Measurements from ENCODE around the gene MAGI2. TPM values are rescaled to one million over a fixed set of nuclear protein-coding genes. Genes with fewer than 3 reads are reported as not detected.

The MAGI2 gene
- total RNA-seq, 1 experiment from 2014 or later: 14.3 TPM

GRCh38 chr7:79312022-79312421, 141.4 kb downstream of the MAGI2 start:
- Histone ChIP-seq H3K23me2 (ENCODE audit: insufficient read length, low read depth, low read length, poor library complexity, severe bottlenecking) (no peaks in the 10 kb centered on the region), H4K8ac (replicated peaks; ENCODE audit: insufficient read length, low read depth, low read length) (no peak overlapping the region), H3K23ac (ENCODE audit: insufficient read length, low read depth, low read length) (no peak overlapping the region), H2BK5ac (ENCODE audit: insufficient read length, low read length) (no peak overlapping the region), H3K56ac (ENCODE audit: insufficient read length, low read depth, low read length) (no peak overlapping the region), H3K4me2 (ENCODE audit: insufficient read depth, insufficient read length, low read length) (no peak overlapping the region), H3K9me3 (ENCODE audit: control insufficient read depth, low read depth, low read length) (no peaks in the 10 kb centered on the region), H2AFZ (ENCODE audit: low read length) (no peak overlapping the region), H4K5ac (ENCODE audit: insufficient read length, low read depth, low read length) (no peak overlapping the region), H3K79me2 (ENCODE audit: insufficient read depth, low read length) (no peaks in the 10 kb centered on the region), H3K4ac (ENCODE audit: low read depth, low read length) (no peak overlapping the region), H2BK12ac (ENCODE audit: insufficient read length, low read depth, low read length) (no peak overlapping the region), H3T11ph (ENCODE audit: low read length) (no peak overlapping the region), H3K18ac (ENCODE audit: insufficient read length, low read depth, low read length) (no peak overlapping the region), H2BK120ac (ENCODE audit: low read depth, low read length, poor library complexity, severe bottlenecking) (no peak overlapping the region), H3K4me1 (ENCODE audit: insufficient read depth, low read length) (no peaks in the 10 kb centered on the region), H3K27me3 (ENCODE audit: insufficient read depth, low read length) (no peaks in the 10 kb centered on the region), H3K79me1 (ENCODE audit: insufficient read depth, low read depth, low read length, poor library complexity, severe bottlenecking) (no peaks in the 10 kb centered on the region), H4K91ac (ENCODE audit: insufficient read length, low read depth, low read length) (no peak overlapping the region), H4K20me1 (ENCODE audit: control insufficient read depth, insufficient read depth, insufficient read length) (no peaks in the 10 kb centered on the region), H2BK15ac (ENCODE audit: low read depth, low read length) (no peak overlapping the region), H3K9ac (ENCODE audit: extremely low read depth, insufficient read length, low read length) (no peak overlapping the region), H3K14ac (ENCODE audit: insufficient read depth, low read length) (no peak overlapping the region), H3K27ac (ENCODE audit: insufficient read length, low read depth, low read length) (no peak overlapping the region), H2AK5ac (ENCODE audit: insufficient read length, low read length) (no peak overlapping the region), H2BK20ac (ENCODE audit: low read depth, low read length, poor library complexity, severe bottlenecking) (no peak overlapping the region)
- H3K27me3 Mint-ChIP-seq (ENCODE audit: low read depth): no peaks in the 10 kb centered on the region
- TF ChIP-seq CTCF (conservative IDR thresholded peaks at IDR 0.05): no peak
- no peak overlapping the region for H3K27ac Mint-ChIP-seq
- WGBS (ENCODE audit: extremely low coverage, insufficient read length, low lambda C conversion rate): no CpG with 5 or more reads among the region's 3 CpGs
- H3K4me3 Mint-ChIP-seq: no peak overlapping the region
- H3K9me3 Mint-ChIP-seq: no peaks in the 10 kb centered on the region
- H3K4me1 Mint-ChIP-seq: no peaks in the 10 kb centered on the region
- DNase-seq: no peak
- H3K36me3 Mint-ChIP-seq (ENCODE audit: insufficient read depth in 1 of 3, low read depth in 3 of 3): no peaks in the 10 kb centered on the region
